H7 (cell line): ENCODE results near the gene ZSWIM6. TPM values are rescaled to one million over a fixed set of nuclear protein-coding genes. Genes with fewer than 3 reads are reported as not detected.

Source experiments
- DNase-seq: peaks from one replicate; pipeline ENCODE4 v3.0.0; 2012
- H3K27me3 ChIP-seq: 2 replicates; pipeline ENCODE4 v1.6.0; 2011; ENCODE audit warnings: mild to moderate bottlenecking, low read length; ENCODE audit not compliant: control insufficient read depth, insufficient read depth
- H3K36me3 ChIP-seq: replicated peaks from 2 replicates; pipeline ENCODE4 v1.5.1; 2011; ENCODE audit warnings: low read length; ENCODE audit not compliant: control insufficient read depth, insufficient read depth
- H3K4me3 ChIP-seq: 2 replicates; pipeline ENCODE4 v1.5.1; 2011; ENCODE audit warnings: low read depth, mild to moderate bottlenecking, control low read depth, low read length, moderate library complexity; ENCODE audit not compliant: insufficient read depth
- total RNA-seq: library from RNA; depleted of rRNA; stranded (reverse); fragments of >200 nt; shearing (Covaris generic); gene quantifications from 2 replicates; pipeline ENCODE4 v1.2.3, GENCODE V29; 2014

ZSWIM6 gene
- total RNA-seq, 1 experiment from 2014 or later: 9.1 TPM

GRCh38 chr5:61465066-61465465, 133.0 kb downstream of the ZSWIM6 start:
- DNase-seq: no peak
- no peaks in the 10 kb centered on the region for H3K27me3 ChIP-seq
- H3K4me3 ChIP-seq: no peak overlapping the region
- no peaks in the 10 kb centered on the region for H3K36me3 ChIP-seq

- H3K36me3 ChIP-seq: no peaks in the 10 kb centered on the region
- no peak overlapping the region for H3K4me3 ChIP-seq
- no peaks in the 10 kb centered on the region for H3K27me3 ChIP-seq
- DNase-seq: no peak
Measured at GRCh38 chr5:61465496-61465895, 133.4 kb downstream of the ZSWIM6 start.

- Histone ChIP-seq H3K36me3 (no peaks in the 10 kb centered on the region), H3K27me3 (no peaks in the 10 kb centered on the region), H3K4me3 (no peak overlapping the region)
- DNase-seq: no peak
Measured at GRCh38 chr5:61466017-61466416, 134.0 kb downstream of the ZSWIM6 start.

- no peak for DNase-seq
- H3K4me3 ChIP-seq: no peak overlapping the region
- no peaks in the 10 kb centered on the region for H3K27me3 ChIP-seq
- H3K36me3 ChIP-seq: no peaks in the 10 kb centered on the region
Measured at GRCh38 chr5:61467766-61468482, 135.9 kb downstream of the ZSWIM6 start.

- H3K27me3 ChIP-seq: no peaks in the 10 kb centered on the region
- no peak for DNase-seq
- no peaks in the 10 kb centered on the region for H3K36me3 ChIP-seq
- no peak overlapping the region for H3K4me3 ChIP-seq
Measured at GRCh38 chr5:61468483-61468865, 136.4 kb downstream of the ZSWIM6 start.

- Histone ChIP-seq H3K4me3 (no peak overlapping the region), H3K27me3 (no peaks in the 10 kb centered on the region), H3K36me3 (no peaks in the 10 kb centered on the region)
- no peak for DNase-seq
Measured at GRCh38 chr5:61471352-61471751, 139.3 kb downstream of the ZSWIM6 start.

GRCh38 chr5:61472172-61472958, 140.3 kb downstream of the ZSWIM6 start:
- no peaks in the 10 kb centered on the region for H3K36me3 ChIP-seq
- H3K4me3 ChIP-seq: no peak overlapping the region
- no peak for DNase-seq
- no peaks in the 10 kb centered on the region for H3K27me3 ChIP-seq

GRCh38 chr5:61474746-61475145, 142.7 kb downstream of the ZSWIM6 start:
- DNase-seq: no peak
- H3K27me3 ChIP-seq: no peaks in the 10 kb centered on the region
- H3K36me3 ChIP-seq: no peaks in the 10 kb centered on the region
- no peak overlapping the region for H3K4me3 ChIP-seq

- H3K27me3 ChIP-seq: no peaks in the 10 kb centered on the region
- no peaks in the 10 kb centered on the region for H3K36me3 ChIP-seq
- H3K4me3 ChIP-seq: no peak overlapping the region
- no peak for DNase-seq
Measured at GRCh38 chr5:61477788-61478187, 145.7 kb downstream of the ZSWIM6 start.

GRCh38 chr5:61479850-61480614, 148.0 kb downstream of the ZSWIM6 start:
- no peaks in the 10 kb centered on the region for H3K36me3 ChIP-seq
- DNase-seq: no peak
- H3K27me3 ChIP-seq: no peaks in the 10 kb centered on the region
- H3K4me3 ChIP-seq: no peak overlapping the region

GRCh38 chr5:61482980-61483379, 150.9 kb downstream of the ZSWIM6 start:
- no peak for DNase-seq
- H3K4me3 ChIP-seq: no peak overlapping the region
- H3K27me3 ChIP-seq: no peaks in the 10 kb centered on the region
- no peaks in the 10 kb centered on the region for H3K36me3 ChIP-seq

- DNase-seq: no peak
- H3K36me3 ChIP-seq: no peaks in the 10 kb centered on the region
- no peak overlapping the region for H3K4me3 ChIP-seq
- H3K27me3 ChIP-seq: no peaks in the 10 kb centered on the region
Measured at GRCh38 chr5:61486476-61486875, 154.4 kb downstream of the ZSWIM6 start.

- no peak for DNase-seq
- H3K36me3 ChIP-seq: no peaks in the 10 kb centered on the region
- H3K4me3 ChIP-seq: no peak overlapping the region
Measured at GRCh38 chr5:61489574-61489973, 157.5 kb downstream of the ZSWIM6 start.

GRCh38 chr5:61491861-61492260, 159.8 kb downstream of the ZSWIM6 start:
- Histone ChIP-seq H3K4me3 (no peak overlapping the region), H3K27me3 (no peaks in the 10 kb centered on the region), H3K36me3 (no peaks in the 10 kb centered on the region)
- DNase-seq: no peak

More at GRCh38 chr5:61489574-61489973, 157.5 kb downstream of the ZSWIM6 start:
- H3K27me3 ChIP-seq: no peaks in the 10 kb centered on the region

- H3K27me3 ChIP-seq: no peaks in the 10 kb centered on the region
- H3K36me3 ChIP-seq: no peaks in the 10 kb centered on the region
- no peak for DNase-seq
- no peak overlapping the region for H3K4me3 ChIP-seq
Measured at GRCh38 chr5:61493973-61494372, 161.9 kb downstream of the ZSWIM6 start.
